Ovary (tissue), 3 donors: ENCODE results near the gene RNF145.

Source experiments
- EP300 ChIP-seq: sonication (generic); formaldehyde crosslinking; IDR thresholded peaks from one replicate; pipeline ENCODE4 v1.6.1; 2017; ENCODE audit warnings: antibody characterized with exemption
- POLR2A ChIP-seq: fragments of 450-650 bp; IDR thresholded peaks from one replicate; pipeline ENCODE4 v1.6.1; 2017; ENCODE audit warnings: antibody characterized with exemption, mild to moderate bottlenecking, moderate library complexity
- TF ChIP-seq, protein P1 (sequence below), 3 donors: fragments of 450-650 bp in 2 of 3; fragments of 200-600 bp in 1 of 3; IDR thresholded peaks; one replicate each; pipeline versions ENCODE4 v1.5.1 to v1.8.0; 2016 to 2022; ENCODE audit warnings: antibody characterized with exemption in 3 of 3, mild to moderate bottlenecking in 1 of 3
- donor health status: DM: no; HTN: no; CAD: no.

DNA sequence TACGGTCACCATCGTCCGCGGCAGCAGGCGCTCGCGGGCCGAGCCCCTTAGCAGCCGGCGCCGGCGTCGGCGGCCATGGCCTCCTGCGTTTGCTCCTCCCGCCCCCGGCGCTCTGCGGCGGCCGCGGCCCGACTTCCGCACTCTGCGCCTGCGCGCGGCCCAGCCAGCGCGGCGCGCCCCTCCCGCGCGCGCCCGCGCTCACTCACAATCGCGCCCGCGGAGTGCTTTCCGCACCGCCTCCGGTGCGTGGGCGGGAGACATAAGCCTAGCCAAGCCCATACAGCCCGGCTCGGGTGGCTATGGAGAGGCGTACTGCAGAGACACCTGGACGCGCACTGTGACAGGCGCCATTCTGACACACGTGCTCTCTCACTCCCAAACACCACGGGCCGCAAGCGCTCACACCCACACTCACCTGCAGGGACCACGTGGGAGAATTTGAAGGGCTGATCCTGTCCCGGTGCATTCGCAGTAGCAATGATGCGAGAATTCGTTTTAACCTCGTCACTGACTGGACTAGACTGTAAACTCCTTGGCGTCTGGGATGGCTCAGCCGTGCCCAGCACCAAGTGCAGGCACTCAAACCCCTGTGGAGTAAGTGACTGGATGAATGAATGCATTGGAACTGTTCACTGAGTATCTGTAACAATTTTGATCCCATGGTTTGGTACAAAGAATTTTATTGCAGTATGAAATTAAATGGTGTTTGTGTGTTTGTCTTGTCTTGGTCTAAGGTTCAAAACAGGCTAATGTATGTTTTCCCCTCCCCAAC lies at the start of gene RNF145:
- TF ChIP-seq, protein P1, sequence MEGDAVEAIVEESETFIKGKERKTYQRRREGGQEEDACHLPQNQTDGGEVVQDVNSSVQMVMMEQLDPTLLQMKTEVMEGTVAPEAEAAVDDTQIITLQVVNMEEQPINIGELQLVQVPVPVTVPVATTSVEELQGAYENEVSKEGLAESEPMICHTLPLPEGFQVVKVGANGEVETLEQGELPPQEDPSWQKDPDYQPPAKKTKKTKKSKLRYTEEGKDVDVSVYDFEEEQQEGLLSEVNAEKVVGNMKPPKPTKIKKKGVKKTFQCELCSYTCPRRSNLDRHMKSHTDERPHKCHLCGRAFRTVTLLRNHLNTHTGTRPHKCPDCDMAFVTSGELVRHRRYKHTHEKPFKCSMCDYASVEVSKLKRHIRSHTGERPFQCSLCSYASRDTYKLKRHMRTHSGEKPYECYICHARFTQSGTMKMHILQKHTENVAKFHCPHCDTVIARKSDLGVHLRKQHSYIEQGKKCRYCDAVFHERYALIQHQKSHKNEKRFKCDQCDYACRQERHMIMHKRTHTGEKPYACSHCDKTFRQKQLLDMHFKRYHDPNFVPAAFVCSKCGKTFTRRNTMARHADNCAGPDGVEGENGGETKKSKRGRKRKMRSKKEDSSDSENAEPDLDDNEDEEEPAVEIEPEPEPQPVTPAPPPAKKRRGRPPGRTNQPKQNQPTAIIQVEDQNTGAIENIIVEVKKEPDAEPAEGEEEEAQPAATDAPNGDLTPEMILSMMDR (IDR thresholded peaks at IDR 0.05), result no peak
- TF ChIP-seq POLR2A (no peak), EP300 (no peak)
